ENCODE data around the gene SIRPB2.

- TF ChIP-seq CTCF (IDR thresholded peaks at IDR 0.05; ENCODE audit: low read depth, low read length, poor library complexity, severe bottlenecking) (no peak), EZH2phosphoT487 (IDR thresholded peaks at IDR 0.05; ENCODE audit: borderline replicate concordance, low read length) (no peak)
Measured at GRCh38 chr20:1463971-1464570, 27.1 kb downstream of the SIRPB2 start.

All from DOHH2 (cell line).